Mesenteric fat pad (tissue), 1 donor: ENCODE measurements around the gene LYG2. TPM values are rescaled to one million over a fixed set of nuclear protein-coding genes. Genes with fewer than 3 reads are reported as not detected.
"Not testable (repeated sequence)": the region's sequence is repeated elsewhere in the genome, so short reads cannot be mapped to it uniquely, and the experiment has no call there.

Source experiments
- DNase-seq: peaks from one replicate; pipeline ENCODE4 v3.0.0-alpha.2; 2020; ENCODE audit warnings: low spot score
- total RNA-seq: library from RNA; stranded (reverse); fragmentation: NEBNext Ultra II Directional; extraction: Animal tissue kit (Norgen Biotek cat#: 25700); gene quantifications from one replicate; pipeline ENCODE4 v1.2.1, GENCODE V29; 2021
- donor health status: DM: yes; HTN: yes; CAD: no.

Gene LYG2
- total RNA-seq, 1 donor from 2014 or later: not detected

DNA sequence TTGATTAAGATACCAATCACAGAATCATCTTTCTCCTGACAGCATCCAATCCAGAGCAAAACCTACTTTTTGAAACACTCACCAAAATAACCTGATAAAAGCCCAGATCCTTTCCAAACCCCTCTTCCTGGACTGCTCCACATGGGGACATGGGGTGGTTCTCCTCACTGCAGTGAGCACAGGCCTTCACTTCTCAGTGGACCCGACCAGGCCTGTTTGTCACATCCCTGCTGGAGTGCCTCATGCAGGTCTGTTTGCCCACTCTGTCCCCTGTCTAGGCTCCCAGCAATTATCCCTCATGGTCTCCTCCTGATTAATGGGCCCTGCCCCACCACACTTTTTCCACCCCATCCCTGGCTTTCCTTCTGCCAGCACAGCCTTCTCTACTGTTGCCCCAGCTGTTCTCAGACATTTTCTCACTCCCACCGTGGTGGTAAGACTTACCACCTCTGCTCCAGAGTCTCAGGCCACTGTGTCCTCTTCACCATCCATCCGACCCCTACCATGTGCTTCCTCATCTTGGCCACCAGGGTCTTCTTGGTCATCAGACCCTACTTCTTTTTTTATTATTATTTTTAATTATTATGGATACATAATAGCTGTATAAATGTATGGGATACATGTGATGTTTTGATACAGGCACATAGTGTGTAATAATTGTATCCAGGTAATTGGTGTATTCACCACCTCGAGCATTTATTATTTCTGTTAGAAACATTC lies 53.3 kb downstream of the LYG2 start:
- no peak for DNase-seq

DNA sequence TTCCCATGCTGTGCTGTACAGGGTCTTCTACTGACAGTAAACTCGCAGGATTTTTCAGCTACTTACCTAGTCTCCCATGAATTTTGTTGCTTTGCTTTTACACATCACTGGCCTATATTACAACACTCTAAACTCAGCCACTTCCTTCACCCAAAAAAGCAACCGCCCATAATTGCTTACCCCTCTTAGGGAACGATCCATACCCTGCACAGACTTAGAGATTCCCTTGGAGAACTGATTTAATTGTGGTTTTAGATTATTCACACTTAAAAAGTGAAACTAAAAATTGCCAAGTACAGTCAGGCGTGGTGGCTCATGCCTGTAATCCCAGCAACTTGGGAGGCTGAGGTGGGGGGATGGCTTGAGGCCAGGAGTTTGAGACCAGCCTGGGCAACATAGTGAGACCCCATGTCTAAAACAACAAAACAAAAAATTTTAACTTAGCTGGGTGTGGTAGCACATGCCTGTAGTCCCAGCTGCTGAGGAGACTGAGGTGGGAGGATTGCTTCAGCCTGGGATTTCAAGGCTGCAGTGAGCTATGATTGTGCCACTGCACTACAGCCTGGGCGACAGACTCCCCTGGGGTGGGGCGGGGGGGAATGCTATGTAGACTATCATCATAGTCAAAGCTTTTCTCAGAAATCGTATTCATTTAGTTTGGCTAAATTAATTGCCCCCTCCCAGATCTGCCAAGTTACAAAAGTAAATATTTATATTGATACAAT lies 55.2 kb downstream of the LYG2 start:
- DNase-seq: no peak

DNA sequence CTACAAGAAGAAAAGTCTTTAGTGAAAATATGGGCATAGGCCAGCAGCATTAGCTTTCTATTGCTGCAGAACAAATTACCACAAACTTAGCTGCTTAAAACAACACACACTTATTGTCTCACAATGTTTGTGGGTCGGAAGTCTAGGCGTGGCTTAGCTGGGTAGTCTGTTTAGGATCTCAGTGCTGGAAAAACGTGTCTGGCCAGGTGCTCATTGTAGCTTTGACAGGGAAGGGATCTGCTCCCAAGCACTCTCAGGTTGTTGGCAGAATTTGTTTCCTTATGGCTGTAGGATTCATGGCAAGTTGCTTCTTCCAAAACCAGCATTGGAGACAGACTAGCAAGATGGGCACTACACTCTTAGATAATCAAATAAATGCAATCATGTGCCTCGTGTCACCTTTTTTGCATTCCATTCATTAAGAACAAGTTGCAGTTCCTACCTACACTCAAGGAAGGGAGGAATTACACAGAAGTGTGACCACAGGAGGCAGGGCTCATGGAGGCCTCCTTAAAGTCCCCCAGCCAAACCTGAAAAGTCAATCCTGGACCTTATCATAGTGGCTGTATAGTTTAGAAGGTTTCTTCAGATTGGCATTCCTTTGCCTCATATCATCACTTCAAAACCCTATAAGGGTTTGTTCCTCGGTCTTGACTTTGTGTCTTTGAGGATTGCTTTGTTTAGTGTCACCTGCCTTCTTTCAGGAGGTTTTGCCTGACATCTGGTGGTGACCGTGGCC lies 57.2 kb downstream of the LYG2 start:
- DNase-seq: no peak

DNA sequence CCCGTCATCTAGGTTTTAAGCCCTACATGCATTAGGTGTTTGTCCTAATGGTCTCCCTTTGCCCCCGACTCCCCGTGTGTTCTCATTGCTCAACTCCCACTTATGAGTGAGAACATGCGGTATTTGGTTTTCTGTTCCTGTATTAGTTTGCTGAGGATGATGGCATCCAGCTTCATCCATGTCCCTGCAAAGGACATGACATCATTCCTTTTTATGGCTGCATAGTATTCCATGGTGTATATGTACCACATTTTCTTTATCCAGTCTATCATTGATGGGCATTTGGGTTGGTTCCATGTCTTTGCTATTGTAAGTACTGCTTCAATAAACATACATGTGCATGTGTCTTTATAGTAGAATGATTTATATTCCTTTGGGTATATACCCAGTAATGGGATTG lies 63.1 kb downstream of the LYG2 start:
- not testable (repeated sequence) for DNase-seq

Other genes starting within 250 kb of the LYG2 start
- 0.32 TPM for gene C2orf15, start 114.0 kb downstream of the LYG2 start, total RNA-seq
- 7.7 TPM for gene TSGA10, start 100.7 kb downstream of the LYG2 start, total RNA-seq
- gene LIPT1, start 100.7 kb downstream of the LYG2 start, total RNA-seq: 7.5 TPM
- gene MITD1, start 74.6 kb downstream of the LYG2 start, total RNA-seq: 18.0 TPM
- 21.9 TPM for gene MRPL30, start 74.5 kb downstream of the LYG2 start, total RNA-seq
- gene LYG1, start 45.5 kb upstream of the LYG2 start, total RNA-seq: 1.1 TPM
- 25.1 TPM for gene TXNDC9, start 80.7 kb upstream of the LYG2 start, total RNA-seq
- gene EIF5B, start 81.7 kb upstream of the LYG2 start, total RNA-seq: 46.1 TPM
- 36.0 TPM for gene REV1, start 234.4 kb upstream of the LYG2 start, total RNA-seq